ENCODE measurements around the gene G6PC3.

The G6PC3 gene

GRCh38 chr17:44081681-44082080 is 11.1 kb downstream of the G6PC3 start:
- no peak for TF ChIP-seq ZNF565 (CRISPR knock-in tag; conservative IDR thresholded peaks at IDR 0.05; ENCODE audit: low read depth)
- no peak for TF ChIP-seq ARNTL (CRISPR knock-in tag; IDR thresholded peaks at IDR 0.05; ENCODE audit: borderline replicate concordance, low read depth)
- TF ChIP-seq GLIS3 (CRISPR knock-in tag; IDR thresholded peaks at IDR 0.05) = no peak
- no peak for TF ChIP-seq ISL1 (CRISPR knock-in tag; IDR thresholded peaks at IDR 0.05)
- no peak for TF ChIP-seq ZFP3 (CRISPR knock-in tag; IDR thresholded peaks at IDR 0.05)
- no peak for TF ChIP-seq ZNF70 (CRISPR knock-in tag; IDR thresholded peaks at IDR 0.05)
- TF ChIP-seq TCF4 (CRISPR knock-in tag; IDR thresholded peaks at IDR 0.05; ENCODE audit: borderline replicate concordance) = no peak
- TF ChIP-seq, protein P1, sequence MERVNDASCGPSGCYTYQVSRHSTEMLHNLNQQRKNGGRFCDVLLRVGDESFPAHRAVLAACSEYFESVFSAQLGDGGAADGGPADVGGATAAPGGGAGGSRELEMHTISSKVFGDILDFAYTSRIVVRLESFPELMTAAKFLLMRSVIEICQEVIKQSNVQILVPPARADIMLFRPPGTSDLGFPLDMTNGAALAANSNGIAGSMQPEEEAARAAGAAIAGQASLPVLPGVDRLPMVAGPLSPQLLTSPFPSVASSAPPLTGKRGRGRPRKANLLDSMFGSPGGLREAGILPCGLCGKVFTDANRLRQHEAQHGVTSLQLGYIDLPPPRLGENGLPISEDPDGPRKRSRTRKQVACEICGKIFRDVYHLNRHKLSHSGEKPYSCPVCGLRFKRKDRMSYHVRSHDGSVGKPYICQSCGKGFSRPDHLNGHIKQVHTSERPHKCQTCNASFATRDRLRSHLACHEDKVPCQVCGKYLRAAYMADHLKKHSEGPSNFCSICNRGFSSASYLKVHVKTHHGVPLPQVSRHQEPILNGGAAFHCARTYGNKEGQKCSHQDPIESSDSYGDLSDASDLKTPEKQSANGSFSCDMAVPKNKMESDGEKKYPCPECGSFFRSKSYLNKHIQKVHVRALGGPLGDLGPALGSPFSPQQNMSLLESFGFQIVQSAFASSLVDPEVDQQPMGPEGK (CRISPR knock-in tag; IDR thresholded peaks at IDR 0.05; ENCODE audit: borderline replicate concordance) = no peak
- no peak for TF ChIP-seq ZFP30 (CRISPR knock-in tag; IDR thresholded peaks at IDR 0.05)
- no peak for TF ChIP-seq OSR1 (CRISPR knock-in tag; IDR thresholded peaks at IDR 0.05)
- TF ChIP-seq, protein P2, sequence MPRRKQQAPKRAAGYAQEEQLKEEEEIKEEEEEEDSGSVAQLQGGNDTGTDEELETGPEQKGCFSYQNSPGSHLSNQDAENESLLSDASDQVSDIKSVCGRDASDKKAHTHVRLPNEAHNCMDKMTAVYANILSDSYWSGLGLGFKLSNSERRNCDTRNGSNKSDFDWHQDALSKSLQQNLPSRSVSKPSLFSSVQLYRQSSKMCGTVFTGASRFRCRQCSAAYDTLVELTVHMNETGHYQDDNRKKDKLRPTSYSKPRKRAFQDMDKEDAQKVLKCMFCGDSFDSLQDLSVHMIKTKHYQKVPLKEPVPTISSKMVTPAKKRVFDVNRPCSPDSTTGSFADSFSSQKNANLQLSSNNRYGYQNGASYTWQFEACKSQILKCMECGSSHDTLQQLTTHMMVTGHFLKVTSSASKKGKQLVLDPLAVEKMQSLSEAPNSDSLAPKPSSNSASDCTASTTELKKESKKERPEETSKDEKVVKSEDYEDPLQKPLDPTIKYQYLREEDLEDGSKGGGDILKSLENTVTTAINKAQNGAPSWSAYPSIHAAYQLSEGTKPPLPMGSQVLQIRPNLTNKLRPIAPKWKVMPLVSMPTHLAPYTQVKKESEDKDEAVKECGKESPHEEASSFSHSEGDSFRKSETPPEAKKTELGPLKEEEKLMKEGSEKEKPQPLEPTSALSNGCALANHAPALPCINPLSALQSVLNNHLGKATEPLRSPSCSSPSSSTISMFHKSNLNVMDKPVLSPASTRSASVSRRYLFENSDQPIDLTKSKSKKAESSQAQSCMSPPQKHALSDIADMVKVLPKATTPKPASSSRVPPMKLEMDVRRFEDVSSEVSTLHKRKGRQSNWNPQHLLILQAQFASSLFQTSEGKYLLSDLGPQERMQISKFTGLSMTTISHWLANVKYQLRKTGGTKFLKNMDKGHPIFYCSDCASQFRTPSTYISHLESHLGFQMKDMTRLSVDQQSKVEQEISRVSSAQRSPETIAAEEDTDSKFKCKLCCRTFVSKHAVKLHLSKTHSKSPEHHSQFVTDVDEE (CRISPR knock-in tag; IDR thresholded peaks at IDR 0.05) = no peak
- TF ChIP-seq CSRNP3 (CRISPR knock-in tag; IDR thresholded peaks at IDR 0.05) = no peak
- no peak for TF ChIP-seq RARB (CRISPR knock-in tag; IDR thresholded peaks at IDR 0.05)
- TF ChIP-seq PPARA (CRISPR knock-in tag; IDR thresholded peaks at IDR 0.05; ENCODE audit: borderline replicate concordance) = no peak
- no peak for TF ChIP-seq POU6F1 (CRISPR knock-in tag; IDR thresholded peaks at IDR 0.05; ENCODE audit: borderline replicate concordance, low read depth)
- no peak for TF ChIP-seq CSDC2 (CRISPR knock-in tag; IDR thresholded peaks at IDR 0.05)
- TF ChIP-seq, protein P3, sequence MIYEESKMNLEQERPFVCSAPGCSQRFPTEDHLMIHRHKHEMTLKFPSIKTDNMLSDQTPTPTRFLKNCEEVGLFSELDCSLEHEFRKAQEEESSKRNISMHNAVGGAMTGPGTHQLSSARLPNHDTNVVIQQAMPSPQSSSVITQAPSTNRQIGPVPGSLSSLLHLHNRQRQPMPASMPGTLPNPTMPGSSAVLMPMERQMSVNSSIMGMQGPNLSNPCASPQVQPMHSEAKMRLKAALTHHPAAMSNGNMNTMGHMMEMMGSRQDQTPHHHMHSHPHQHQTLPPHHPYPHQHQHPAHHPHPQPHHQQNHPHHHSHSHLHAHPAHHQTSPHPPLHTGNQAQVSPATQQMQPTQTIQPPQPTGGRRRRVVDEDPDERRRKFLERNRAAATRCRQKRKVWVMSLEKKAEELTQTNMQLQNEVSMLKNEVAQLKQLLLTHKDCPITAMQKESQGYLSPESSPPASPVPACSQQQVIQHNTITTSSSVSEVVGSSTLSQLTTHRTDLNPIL (CRISPR knock-in tag; IDR thresholded peaks at IDR 0.05; ENCODE audit: low read depth) = no peak
- no peak for ATAC-seq

- no peak for ATAC-seq
- no peak for TF ChIP-seq ESRRG (CRISPR knock-in tag; IDR thresholded peaks at IDR 0.05)
- no peak for TF ChIP-seq ISL1 (CRISPR knock-in tag; IDR thresholded peaks at IDR 0.05)
- TF ChIP-seq CSRNP3 (CRISPR knock-in tag; IDR thresholded peaks at IDR 0.05) = no peak
- no peak for TF ChIP-seq ZNF565 (CRISPR knock-in tag; conservative IDR thresholded peaks at IDR 0.05; ENCODE audit: low read depth)
- TF ChIP-seq, protein P1 (CRISPR knock-in tag; IDR thresholded peaks at IDR 0.05; ENCODE audit: borderline replicate concordance) = no peak
- TF ChIP-seq ZC3H10 (CRISPR knock-in tag; IDR thresholded peaks at IDR 0.05) = no peak
- TF ChIP-seq TCF4 (CRISPR knock-in tag; IDR thresholded peaks at IDR 0.05; ENCODE audit: borderline replicate concordance) = no peak
- no peak for TF ChIP-seq RARB (CRISPR knock-in tag; IDR thresholded peaks at IDR 0.05)
- TF ChIP-seq BACH2 (CRISPR knock-in tag; IDR thresholded peaks at IDR 0.05; ENCODE audit: borderline replicate concordance) = no peak
- no peak for TF ChIP-seq ZFP3 (CRISPR knock-in tag; IDR thresholded peaks at IDR 0.05)
- TF ChIP-seq POU6F1 (CRISPR knock-in tag; IDR thresholded peaks at IDR 0.05; ENCODE audit: borderline replicate concordance, low read depth) = no peak
- TF ChIP-seq ZNF70 (CRISPR knock-in tag; IDR thresholded peaks at IDR 0.05) = no peak
- TF ChIP-seq, protein P2 (CRISPR knock-in tag; IDR thresholded peaks at IDR 0.05) = no peak
- TF ChIP-seq ZFP30 (CRISPR knock-in tag; IDR thresholded peaks at IDR 0.05) = no peak
Measured at GRCh38 chr17:44082256-44082927, 11.9 kb downstream of the G6PC3 start.

Measured in SK-N-SH treated with all-trans-retinoic acid at 6 μM for 48 hours (cell line).